Peyer's patch (tissue), 4 donors: ENCODE results near the gene CTNND1.

Experiments used
- POLR2A ChIP-seq, 2 donors: fragments of 450-650 bp; IDR thresholded peaks; one replicate each; pipeline ENCODE4 v1.5.1; 2017; ENCODE audit warnings: antibody characterized with exemption in 2 of 2, mild to moderate bottlenecking in 2 of 2, moderate library complexity in 2 of 2
- TF ChIP-seq, protein P1 (sequence below), 6 experiments: fragments of 450-650 bp in 4 of 6; fragments of 200-600 bp in 2 of 6; sonication (generic) in 1 of 6; IDR thresholded peaks; one replicate each; pipeline ENCODE4 v1.5.1; 2017 to 2019; ENCODE audit warnings: antibody characterized with exemption in 6 of 6, mild to moderate bottlenecking in 3 of 6, moderate library complexity in 1 of 6

DNA sequence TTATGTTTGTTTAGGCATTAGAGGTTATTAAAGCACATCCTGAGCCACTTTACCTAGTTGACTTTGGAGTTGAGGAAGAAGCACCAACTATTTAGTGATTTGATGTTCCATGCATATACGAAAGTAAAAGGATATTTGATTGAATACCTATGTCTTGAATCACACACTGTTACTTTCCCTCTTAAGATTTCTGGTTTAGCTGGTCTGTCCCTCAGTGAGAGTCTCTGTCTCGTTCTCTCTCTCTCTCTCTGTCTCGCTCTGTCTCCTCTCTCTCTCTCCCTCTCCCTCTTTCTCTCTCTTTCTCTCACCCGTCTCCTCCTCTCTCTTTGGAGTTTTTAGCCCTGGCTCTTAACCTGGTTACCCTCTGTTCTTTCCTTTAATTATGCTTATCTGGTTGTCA, 11.0 kb downstream of the CTNND1 start:
- TF ChIP-seq, protein P1, sequence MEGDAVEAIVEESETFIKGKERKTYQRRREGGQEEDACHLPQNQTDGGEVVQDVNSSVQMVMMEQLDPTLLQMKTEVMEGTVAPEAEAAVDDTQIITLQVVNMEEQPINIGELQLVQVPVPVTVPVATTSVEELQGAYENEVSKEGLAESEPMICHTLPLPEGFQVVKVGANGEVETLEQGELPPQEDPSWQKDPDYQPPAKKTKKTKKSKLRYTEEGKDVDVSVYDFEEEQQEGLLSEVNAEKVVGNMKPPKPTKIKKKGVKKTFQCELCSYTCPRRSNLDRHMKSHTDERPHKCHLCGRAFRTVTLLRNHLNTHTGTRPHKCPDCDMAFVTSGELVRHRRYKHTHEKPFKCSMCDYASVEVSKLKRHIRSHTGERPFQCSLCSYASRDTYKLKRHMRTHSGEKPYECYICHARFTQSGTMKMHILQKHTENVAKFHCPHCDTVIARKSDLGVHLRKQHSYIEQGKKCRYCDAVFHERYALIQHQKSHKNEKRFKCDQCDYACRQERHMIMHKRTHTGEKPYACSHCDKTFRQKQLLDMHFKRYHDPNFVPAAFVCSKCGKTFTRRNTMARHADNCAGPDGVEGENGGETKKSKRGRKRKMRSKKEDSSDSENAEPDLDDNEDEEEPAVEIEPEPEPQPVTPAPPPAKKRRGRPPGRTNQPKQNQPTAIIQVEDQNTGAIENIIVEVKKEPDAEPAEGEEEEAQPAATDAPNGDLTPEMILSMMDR (IDR thresholded peaks at IDR 0.05), result no peak
- no peak for TF ChIP-seq POLR2A (IDR thresholded peaks at IDR 0.05)
